Naive thymus-derived CD4-positive, alpha-beta T cell (primary cell): ENCODE results near the gene TAF1C. TPM values are rescaled to one million over a fixed set of nuclear protein-coding genes. Genes with fewer than 3 reads are reported as not detected.

Experiments used
- ATAC-seq: fragments of 150-1000 bp; cut with Tn5 transposase; 2 replicates; pipeline ENCODE4 v1.10.0; 2021; ENCODE audit warnings: mild to moderate bottlenecking, moderate library complexity
- CTCF ChIA-PET: fragments of 350-600 bp; sonication (Branson Sonifier 250); formaldehyde crosslinking; loops from one replicate; lab custom pipeline; 2021; ENCODE audit warnings: antibody characterized with exemption; lab: Charles Lee
- POLR2A ChIA-PET: fragments of 350-600 bp; sonication (Branson Sonifier 250); formaldehyde crosslinking; loops from one replicate; lab custom pipeline; 2021; ENCODE audit warnings: antibody characterized with exemption, inconsistent platforms; lab: Charles Lee
- DNase-seq, 9 donors: peaks; one replicate each; pipeline versions ENCODE4 v3.0.0 to v3.0.0-alpha.2; 2020 to 2022; ENCODE audit warnings: mixed read lengths in 1 of 9
- H3K27ac ChIP-seq: one replicate; pipeline ENCODE4 v1.7.0; 2013; ENCODE audit warnings: mild to moderate bottlenecking, low read depth, low read length, moderate library complexity
- H3K27me3 ChIP-seq, 2 donors: one replicate each; pipeline ENCODE4 v1.7.0; 2013; ENCODE audit warnings: low read length in 2 of 2, mild to moderate bottlenecking in 2 of 2, moderate library complexity in 2 of 2; ENCODE audit not compliant: control insufficient read depth in 2 of 2, insufficient read depth in 2 of 2
- H3K36me3 ChIP-seq, 3 experiments: 1 replicate in 2 of 3; 2 replicates in 1 of 3; pipeline ENCODE4 v1.7.0; 2013; ENCODE audit warnings: low read length in 3 of 3, mild to moderate bottlenecking in 3 of 3, moderate library complexity in 1 of 3; ENCODE audit not compliant: insufficient read depth in 3 of 3, control insufficient read depth in 2 of 3
- H3K4me1 ChIP-seq, 2 donors: one replicate each; pipeline ENCODE4 v1.7.0; 2013; ENCODE audit warnings: low read length in 2 of 2, mild to moderate bottlenecking in 2 of 2, moderate library complexity in 1 of 2; ENCODE audit not compliant: control insufficient read depth in 2 of 2, insufficient read depth in 2 of 2
- H3K4me3 ChIP-seq: 2 replicates; pipeline ENCODE4 v1.7.0; 2013; ENCODE audit warnings: mild to moderate bottlenecking, low read length
- H3K9me3 ChIP-seq, 3 experiments: 1 replicate in 2 of 3; 2 replicates in 1 of 3; pipeline ENCODE4 v1.7.0; 2013; ENCODE audit warnings: low read length in 3 of 3; ENCODE audit not compliant: control insufficient read depth in 2 of 3
- H3K27ac Mint-ChIP-seq, 9 donors: one replicate each; pipeline ENCODE4 v1.8.0; 2020 to 2022; ENCODE audit warnings: mixed read lengths in 9 of 9, mild to moderate bottlenecking in 8 of 9, moderate library complexity in 5 of 9, inconsistent platforms in 2 of 9
- H3K27me3 Mint-ChIP-seq, 5 donors: one replicate each; pipeline ENCODE4 v1.8.0; 2021 to 2022; ENCODE audit warnings: mixed read lengths in 5 of 5, mild to moderate bottlenecking in 1 of 5
- H3K36me3 Mint-ChIP-seq, 5 donors: one replicate each; pipeline ENCODE4 v1.8.0; 2020 to 2022; ENCODE audit warnings: mixed read lengths in 5 of 5, mild to moderate bottlenecking in 3 of 5, inconsistent platforms in 1 of 5
- H3K4me1 Mint-ChIP-seq, 7 donors: one replicate each; pipeline ENCODE4 v1.8.0; 2020 to 2022; ENCODE audit warnings: mixed read lengths in 7 of 7, mild to moderate bottlenecking in 3 of 7, inconsistent platforms in 1 of 7
- H3K4me3 Mint-ChIP-seq, 10 donors: one replicate each; pipeline ENCODE4 v1.8.0; 2020 to 2022; ENCODE audit warnings: mild to moderate bottlenecking in 10 of 10, mixed read lengths in 10 of 10, moderate library complexity in 6 of 10, inconsistent platforms in 2 of 10
- H3K9me3 Mint-ChIP-seq, 11 donors: one replicate each; pipeline ENCODE4 v1.8.0; 2020 to 2022; ENCODE audit warnings: mixed read lengths in 11 of 11, mild to moderate bottlenecking in 4 of 11, inconsistent platforms in 1 of 11, moderate library complexity in 1 of 11
- intact Hi-C, 2 donors: fragments of 100-400 bp; cut with micrococcal nuclease; formaldehyde crosslinking; loops; one replicate each; pipeline ENCODE4 v1.15.1; 2023
- polyA plus RNA-seq, 2 donors: library from polyadenylated mRNA; unstranded; fragments of 300-500 nt; fragmentation: Illumina TruSeq; gene quantifications; one replicate each; pipeline ENCODE4 v1.2.3, GENCODE V29; 2021
- total RNA-seq, 6 experiments: library from RNA in 5 of 6; stranded (reverse) in 5 of 6; gene quantifications; 1 replicate in 5 of 6; 2 replicates in 1 of 6; pipeline ENCODE4 v1.2.3 and lab custom pipeline; 2021 to 2026

TAF1C gene
- total and polyA plus RNA-seq, 7 experiments from 2014 or later, result 8.0 to 127 (median 84.8) TPM

GRCh38 chr16:84182104-84182503 is 4.8 kb downstream of the TAF1C start:
- peaks cover 0 to 80% (median 9%) of the 10 kb centered on the region in 3 experiments for H3K36me3 ChIP-seq
- H3K4me3 Mint-ChIP-seq, result peak overlapping the region in 1 of 10 donors; percentile 2
- DNase-seq, result no peak
- H3K27me3 Mint-ChIP-seq, result no peaks in the 10 kb centered on the region
- peaks cover 22 to 28% (median 25%) of the 10 kb centered on the region in 7 donors for H3K4me1 Mint-ChIP-seq
- ChIA-PET CTCF (interaction anchor here (0.6 to 1.2 kb wide), 2 partner anchors 119 to 253 kb away, joined by 3 read pairs; no protein-coding TSS in a partner anchor), POLR2A (no interaction called here)
- H3K9me3 Mint-ChIP-seq, result no peaks in the 10 kb centered on the region
- H3K36me3 Mint-ChIP-seq, result peaks cover 0 to 23% (median 5%) of the 10 kb centered on the region in 5 donors
- no peaks in the 10 kb centered on the region for H3K27me3 ChIP-seq
- H3K27ac Mint-ChIP-seq, result no peak overlapping the region
- H3K4me3 ChIP-seq, result no peak overlapping the region
- intact Hi-C loops, result loop anchor here (10.0 kb wide), 1 partner anchor 323 kb away; the partner anchor contains the start of gene MEAK7 (in 2 of the 2)
- no peak for ATAC-seq
- H3K9me3 ChIP-seq, result no peaks in the 10 kb centered on the region
- H3K27ac ChIP-seq, result no peak overlapping the region
- peaks cover 0 to 6% of the 10 kb centered on the region in 2 donors for H3K4me1 ChIP-seq

DNA sequence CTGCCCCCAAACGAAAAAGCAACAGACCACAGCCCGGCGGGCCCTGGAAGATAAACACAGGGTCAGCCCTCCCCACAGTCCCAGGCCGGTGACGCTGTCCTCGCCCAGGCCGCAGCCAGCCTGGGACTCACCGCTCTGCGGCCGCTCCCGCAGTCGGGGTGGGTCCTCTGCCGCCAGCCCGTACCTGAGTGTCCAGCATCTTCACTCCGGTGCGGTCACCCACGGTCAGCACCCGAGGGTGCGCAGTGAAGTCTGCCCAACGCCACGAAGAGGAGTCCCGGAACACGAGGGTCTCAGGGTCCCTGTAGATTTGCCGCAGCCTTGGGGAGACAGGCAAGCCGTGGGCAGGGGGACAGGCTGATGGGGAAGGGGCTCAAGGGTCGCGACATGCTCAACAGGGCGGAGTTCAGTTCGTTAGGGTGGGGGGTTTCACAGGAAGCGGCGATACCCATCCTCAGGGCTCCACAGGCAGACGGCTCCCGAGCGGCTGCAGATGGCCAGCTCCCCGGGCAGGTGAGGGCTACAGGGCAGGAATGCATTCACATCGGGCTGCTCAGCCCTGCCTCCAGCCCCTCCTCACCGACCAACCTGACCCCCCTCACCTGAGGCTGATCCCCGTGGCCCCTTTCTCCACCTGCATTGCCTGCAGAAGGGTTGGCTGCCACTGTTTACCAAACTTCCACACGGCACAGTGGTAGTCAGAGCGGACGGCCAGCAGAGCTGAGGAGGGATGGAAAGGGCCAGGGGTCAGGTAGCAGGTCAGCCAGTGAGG is 5.5 kb downstream of the TAF1C start:
- peaks cover 0 to 75% (median 9%) of the 10 kb centered on the region in 3 experiments for H3K36me3 ChIP-seq
- no peaks in the 10 kb centered on the region for H3K9me3 Mint-ChIP-seq
- H3K4me3 ChIP-seq, result no peak overlapping the region
- peaks cover 17 to 25% (median 22%) of the 10 kb centered on the region in 7 donors for H3K4me1 Mint-ChIP-seq
- peaks cover 0 to 23% (median 5%) of the 10 kb centered on the region in 5 donors for H3K36me3 Mint-ChIP-seq
- no peak for ATAC-seq
- peak overlapping the region in 1 of 10 donors; percentile 63 for H3K4me3 Mint-ChIP-seq
- H3K27ac ChIP-seq, result no peak overlapping the region
- CTCF ChIA-PET, result interaction anchor here (0.6 to 1.2 kb wide), 2 partner anchors 119 to 252 kb away, joined by 3 read pairs; no protein-coding TSS in a partner anchor
- H3K9me3 ChIP-seq, result no peaks in the 10 kb centered on the region
- no peak for DNase-seq
- POLR2A ChIA-PET, result interaction anchor here (0.5 kb wide), 1 partner anchor 74 kb away, joined by 4 read pairs; no protein-coding TSS in a partner anchor
- no peaks in the 10 kb centered on the region for H3K27me3 Mint-ChIP-seq
- peaks cover 0 to 6% of the 10 kb centered on the region in 2 donors for H3K4me1 ChIP-seq
- no peak overlapping the region for H3K27ac Mint-ChIP-seq
- no peaks in the 10 kb centered on the region for H3K27me3 ChIP-seq
- intact Hi-C loops, result loop anchor here (10.0 kb wide), 1 partner anchor 323 kb away; the partner anchor contains the start of gene MEAK7 (in 2 of the 2)

DNA sequence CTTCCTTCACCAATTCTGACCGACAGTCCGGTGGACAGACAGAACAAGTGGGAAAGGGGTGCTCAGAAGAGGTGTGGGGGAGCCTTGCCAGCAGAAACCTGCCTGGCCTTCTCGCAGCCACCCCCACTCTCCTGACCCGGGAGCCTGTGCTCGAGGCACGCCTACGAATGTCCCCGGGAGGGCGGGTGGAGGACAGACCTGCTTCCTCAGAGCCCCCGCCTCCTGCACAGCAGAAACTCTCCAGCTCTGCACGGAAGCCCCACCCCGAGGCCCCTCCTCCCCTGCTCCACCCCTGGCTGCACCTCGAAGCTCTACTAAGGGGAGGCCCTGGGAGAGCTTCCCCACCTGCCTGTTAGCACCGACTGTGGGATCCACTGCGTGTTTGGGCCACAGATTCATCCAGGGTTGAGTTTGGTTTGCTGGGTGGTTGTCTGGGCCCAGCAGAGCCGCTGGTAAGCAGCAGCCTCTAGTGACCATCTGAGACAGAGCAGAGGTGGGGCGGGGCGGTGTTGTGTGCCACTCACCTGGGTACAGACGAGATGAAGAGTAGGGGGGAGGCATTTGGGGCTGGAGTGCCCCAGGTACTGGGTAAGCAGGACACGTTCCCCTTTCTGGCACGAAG is 6.2 kb downstream of the TAF1C start:
- Mint-ChIP-seq H3K27me3 (no peaks in the 10 kb centered on the region), H3K4me1 (peaks cover 12 to 18% (median 16%) of the 10 kb centered on the region in 7 donors), H3K4me3 (no peak overlapping the region), H3K27ac (no peak overlapping the region), H3K36me3 (peaks cover 0 to 23% (median 5%) of the 10 kb centered on the region in 5 donors), H3K9me3 (no peaks in the 10 kb centered on the region)
- intact Hi-C loops, result loop anchor here (10.0 kb wide), 1 partner anchor 324 kb away; the partner anchor contains the start of gene MEAK7 (in 2 of the 2)
- POLR2A ChIA-PET, result no interaction called here
- H3K4me1 ChIP-seq, result no peaks in the 10 kb centered on the region
- no peak overlapping the region for H3K27ac ChIP-seq
- ATAC-seq (no peak), DNase-seq (no peak)
- H3K9me3 ChIP-seq, result no peaks in the 10 kb centered on the region
- H3K27me3 ChIP-seq, result no peaks in the 10 kb centered on the region
- no peak overlapping the region for H3K4me3 ChIP-seq
- H3K36me3 ChIP-seq, result peaks cover 0 to 75% (median 9%) of the 10 kb centered on the region in 3 experiments
- CTCF ChIA-PET, result no interaction called here

DNA sequence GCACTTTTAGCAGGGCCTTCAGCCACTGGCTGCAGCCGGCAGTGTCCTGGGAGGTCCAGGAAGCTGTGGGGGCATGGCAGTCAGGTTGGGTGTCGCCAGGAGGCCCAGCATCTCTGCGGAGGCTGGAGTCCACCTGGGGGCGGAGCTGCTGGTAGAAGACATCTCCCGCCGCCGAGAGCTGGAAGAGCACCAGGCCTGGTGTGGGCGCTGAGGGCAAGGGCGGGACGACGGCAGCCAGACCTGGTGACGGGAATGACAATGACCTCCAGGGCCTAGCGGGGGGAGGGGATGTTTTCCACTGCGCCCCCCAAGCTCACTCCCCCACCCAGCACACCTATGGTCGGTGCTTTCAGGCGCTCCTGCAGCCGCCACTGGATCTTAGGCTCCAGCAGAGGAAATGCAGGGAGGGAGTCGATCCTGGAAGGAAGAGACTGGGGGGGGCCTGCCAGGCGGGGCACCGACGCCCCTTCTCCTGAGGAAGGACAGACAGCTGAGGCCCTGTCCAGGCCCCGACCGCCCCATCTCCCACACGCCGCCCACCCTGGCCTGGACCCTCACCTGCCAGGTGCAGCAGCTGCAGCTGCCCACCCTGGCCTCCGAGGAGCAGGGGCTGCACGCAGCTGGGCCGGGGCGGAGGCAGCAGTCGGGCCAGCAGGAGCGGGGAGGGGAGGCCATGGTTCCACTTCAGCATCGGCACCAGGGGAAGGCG is 7.1 kb downstream of the TAF1C start:
- CTCF ChIA-PET, result interaction anchor here (0.5 to 0.6 kb wide), 2 partner anchors 92 to 103 kb away, joined by 3 to 4 read pairs; no protein-coding TSS in a partner anchor
- Histone ChIP-seq H3K27me3 (no peaks in the 10 kb centered on the region), H3K4me3 (no peak overlapping the region), H3K27ac (no peak overlapping the region), H3K9me3 (no peaks in the 10 kb centered on the region), H3K36me3 (peaks cover 0 to 72% (median 9%) of the 10 kb centered on the region in 3 experiments), H3K4me1 (no peaks in the 10 kb centered on the region)
- intact Hi-C loops, result loop anchor here (10.0 kb wide), 1 partner anchor 325 kb away; the partner anchor contains the start of gene MEAK7 (in 2 of the 2)
- POLR2A ChIA-PET, result no interaction called here
- H3K36me3 Mint-ChIP-seq, result peaks cover 0 to 18% (median 5%) of the 10 kb centered on the region in 5 donors
- H3K27ac Mint-ChIP-seq, result no peak overlapping the region
- no peaks in the 10 kb centered on the region for H3K27me3 Mint-ChIP-seq
- peaks cover 10 to 16% (median 15%) of the 10 kb centered on the region in 7 donors for H3K4me1 Mint-ChIP-seq
- no peak for ATAC-seq
- no peak overlapping the region for H3K4me3 Mint-ChIP-seq
- no peak for DNase-seq
- H3K9me3 Mint-ChIP-seq, result no peaks in the 10 kb centered on the region

GRCh38 chr16:84178892-84179611 is 7.8 kb downstream of the TAF1C start:
- Mint-ChIP-seq H3K4me3 (no peak overlapping the region), H3K4me1 (peaks cover 4 to 9% (median 8%) of the 10 kb centered on the region in 7 donors), H3K27ac (peak overlapping the region in 1 of 9 donors; percentile 59), H3K36me3 (peaks cover 0 to 15% (median 5%) of the 10 kb centered on the region in 5 donors), H3K27me3 (peaks cover 0 to 2% (median 0%) of the 10 kb centered on the region in 5 donors), H3K9me3 (no peaks in the 10 kb centered on the region)
- Histone ChIP-seq H3K9me3 (no peaks in the 10 kb centered on the region), H3K36me3 (peaks cover 0 to 65% (median 9%) of the 10 kb centered on the region in 3 experiments), H3K4me1 (no peaks in the 10 kb centered on the region), H3K27ac (no peak overlapping the region), H3K4me3 (no peak overlapping the region), H3K27me3 (no peaks in the 10 kb centered on the region)
- ChIA-PET CTCF (interaction anchor here (0.6 kb wide), 1 partner anchor 92 kb away, joined by 4 read pairs; no protein-coding TSS in a partner anchor), POLR2A (no interaction called here)
- intact Hi-C loops, result no loop called here
- ATAC-seq, result no peak
- no peak for DNase-seq
